ENCODE results near the gene OSBP2.

DNA sequence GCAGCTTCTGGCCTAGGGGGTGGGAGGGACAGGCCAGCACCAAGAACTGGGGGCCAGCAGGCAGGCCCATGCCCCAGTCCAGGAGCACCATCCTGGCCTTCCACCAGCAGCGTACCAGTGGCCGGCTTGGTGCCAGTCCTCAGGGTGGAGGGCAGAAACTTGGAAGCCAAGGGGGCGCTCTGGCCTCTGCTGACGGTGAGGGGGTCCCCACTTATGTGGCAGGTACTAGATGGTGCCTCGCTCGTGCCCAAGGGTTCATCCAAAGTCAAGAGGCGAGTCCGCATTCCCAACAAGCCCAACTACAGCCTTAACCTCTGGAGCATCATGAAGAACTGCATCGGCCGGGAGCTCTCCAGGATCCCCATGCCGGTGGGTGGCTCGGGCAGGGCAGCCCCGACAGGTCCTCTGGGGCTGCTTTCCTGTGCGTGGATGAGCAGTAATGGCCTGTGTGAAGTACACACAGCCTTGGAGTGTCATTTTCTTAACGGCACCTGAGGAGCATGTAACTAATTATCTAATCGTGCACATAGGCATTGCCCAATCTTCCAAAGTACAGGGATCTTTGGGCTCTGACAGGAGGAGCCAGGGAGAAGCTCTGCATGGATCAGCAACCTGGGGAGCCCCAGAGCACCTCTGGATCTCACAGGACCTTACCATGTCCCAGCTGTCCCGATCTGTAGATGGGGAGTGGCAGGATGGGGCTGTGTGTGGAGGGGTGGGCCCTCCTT is 194.8 kb downstream of the OSBP2 start:
- TF ChIP-seq POLR2AphosphoS5 (IDR thresholded peaks at IDR 0.05; ENCODE audit: borderline replicate concordance, low read depth, low read length) (no peak), EZH2 (IDR thresholded peaks at IDR 0.05) (no peak), FOXP2 (optimal IDR thresholded peaks at IDR 0.05; ENCODE audit: control extremely low read depth, extremely low read length, insufficient read depth) (no peak)
